Ureter (tissue), 1 donor: ENCODE measurements around the gene ZBTB44. TPM values are rescaled to one million over a fixed set of nuclear protein-coding genes. Genes with fewer than 3 reads are reported as not detected.
"Not testable (repeated sequence)": the region's sequence is repeated elsewhere in the genome, so short reads cannot be mapped to it uniquely, and the experiment has no call there.

Experiments
- DNase-seq: peaks from one replicate; pipeline ENCODE4 v3.0.0-alpha.2; 2020; ENCODE audit warnings: low spot score
- total RNA-seq: library from RNA; stranded (reverse); gene quantifications from one replicate; pipeline ENCODE4 v1.2.4, GENCODE V29; 2023
- donor health status: DM: yes; HTN: yes; CAD: no.

The ZBTB44 gene
- total RNA-seq, 1 donor from 2014 or later = 62.3 TPM

- no peak for DNase-seq
These were observed 2.7 kb downstream of the ZBTB44 start for GRCh38 chr11:130312046-130312445.

DNA sequence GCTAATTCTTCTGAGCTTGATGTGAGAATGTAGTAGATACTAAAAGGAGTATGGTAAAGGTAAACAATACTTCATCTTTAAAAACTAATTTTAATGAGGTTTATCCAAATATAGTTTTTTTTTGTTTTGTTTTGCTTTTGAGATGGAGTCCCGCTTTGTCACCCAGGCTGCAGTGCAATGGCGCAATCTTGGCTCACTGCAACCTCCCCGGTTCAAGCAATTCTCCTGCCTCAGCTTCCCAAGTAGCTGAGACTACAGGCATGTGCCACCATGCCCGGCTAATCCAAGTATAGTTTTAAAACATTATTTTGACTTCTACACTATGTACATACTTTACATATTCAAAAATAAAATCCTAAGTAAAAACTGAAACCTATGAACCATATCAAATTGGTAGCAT is 4.1 kb downstream of the ZBTB44 start:
- no peak for DNase-seq

- no peak for DNase-seq
These were observed 5.8 kb downstream of the ZBTB44 start for GRCh38 chr11:130308886-130309285.

DNA sequence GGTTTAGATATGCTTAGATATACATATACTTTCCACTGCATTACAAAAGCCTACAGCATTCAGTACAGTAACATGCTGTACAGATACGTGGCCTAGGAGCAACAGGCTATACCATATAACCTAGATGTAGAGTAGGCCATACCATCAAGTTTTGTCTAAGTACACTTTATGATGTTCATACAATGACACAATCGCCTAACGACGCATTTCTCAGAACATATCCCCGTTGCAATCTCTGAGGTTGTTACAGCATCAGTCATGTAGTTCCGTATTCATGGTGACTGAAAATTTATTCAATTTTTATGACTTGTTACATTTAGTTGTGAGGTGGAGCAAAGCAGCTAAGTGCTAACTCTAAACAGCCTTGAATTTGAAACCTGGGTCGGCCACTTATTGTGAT is 6.7 kb downstream of the ZBTB44 start:
- no peak for DNase-seq

DNA sequence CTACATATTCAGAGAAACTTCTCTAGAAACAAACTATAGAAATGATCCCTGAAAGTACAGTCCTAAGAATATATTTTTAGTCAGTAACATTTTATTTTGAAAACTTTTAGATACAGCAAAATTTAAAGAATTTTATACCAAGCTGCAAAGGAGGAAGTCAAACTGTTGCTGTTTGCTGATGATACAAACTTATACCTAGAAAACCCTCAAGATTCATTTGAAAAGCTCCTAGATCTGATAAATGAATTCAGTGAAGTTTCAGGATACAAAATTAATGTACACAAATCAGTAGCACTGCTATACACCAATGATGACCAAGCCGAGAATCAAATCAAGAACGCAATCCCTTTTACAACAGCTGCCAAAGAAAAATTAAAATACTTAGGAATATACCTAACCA is 10.1 kb downstream of the ZBTB44 start:
- DNase-seq = no peak

GRCh38 chr11:130301002-130301401 is 13.7 kb downstream of the ZBTB44 start:
- DNase-seq = no peak

GRCh38 chr11:130300567-130300966 is 14.2 kb downstream of the ZBTB44 start:
- DNase-seq = no peak

- no peak for DNase-seq
These were observed 14.7 kb downstream of the ZBTB44 start for GRCh38 chr11:130299978-130300377.

DNA sequence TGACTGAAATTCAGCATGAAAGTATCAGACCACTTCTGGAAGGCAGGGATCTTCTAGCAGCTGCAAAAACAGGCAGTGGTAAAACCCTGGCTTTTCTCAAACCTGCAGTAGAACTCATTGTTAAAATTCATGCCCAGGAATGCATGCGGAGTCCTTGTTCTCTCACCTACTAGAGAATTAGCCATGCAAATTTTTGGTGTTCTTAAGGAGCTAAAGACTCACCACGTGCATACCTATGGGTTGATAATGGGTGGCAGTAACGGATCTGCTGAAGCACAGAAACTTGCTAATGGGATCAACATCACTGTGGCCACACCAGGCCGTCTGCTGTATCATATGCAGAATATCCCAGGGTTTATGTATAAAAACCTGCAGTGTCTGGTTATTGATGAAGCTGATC is 19.1 kb downstream of the ZBTB44 start:
- no peak for DNase-seq

GRCh38 chr11:130282111-130282510 is 32.6 kb downstream of the ZBTB44 start:
- no peak for DNase-seq

GRCh38 chr11:130281341-130281740 is 33.4 kb downstream of the ZBTB44 start:
- DNase-seq = not testable (repeated sequence)

DNA sequence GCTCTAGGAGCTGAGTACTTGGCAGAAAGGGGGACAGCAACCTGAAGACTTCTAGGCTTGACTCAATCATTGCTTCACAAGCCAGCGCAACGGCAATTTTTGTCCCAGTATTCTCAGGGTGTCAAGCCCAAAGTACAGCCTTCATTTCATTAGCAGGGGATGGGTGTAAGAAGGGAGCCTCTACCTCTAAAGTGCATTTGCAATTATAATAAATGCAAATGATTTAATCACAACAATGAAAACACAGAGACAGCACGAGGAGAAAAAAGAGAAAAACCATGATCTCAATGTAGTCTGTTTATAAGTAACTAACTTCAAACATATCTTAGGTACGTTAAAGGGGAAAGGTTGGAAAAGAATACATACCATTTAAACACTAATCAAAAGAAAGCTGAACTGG is 34.7 kb downstream of the ZBTB44 start:
- no peak for DNase-seq

DNA sequence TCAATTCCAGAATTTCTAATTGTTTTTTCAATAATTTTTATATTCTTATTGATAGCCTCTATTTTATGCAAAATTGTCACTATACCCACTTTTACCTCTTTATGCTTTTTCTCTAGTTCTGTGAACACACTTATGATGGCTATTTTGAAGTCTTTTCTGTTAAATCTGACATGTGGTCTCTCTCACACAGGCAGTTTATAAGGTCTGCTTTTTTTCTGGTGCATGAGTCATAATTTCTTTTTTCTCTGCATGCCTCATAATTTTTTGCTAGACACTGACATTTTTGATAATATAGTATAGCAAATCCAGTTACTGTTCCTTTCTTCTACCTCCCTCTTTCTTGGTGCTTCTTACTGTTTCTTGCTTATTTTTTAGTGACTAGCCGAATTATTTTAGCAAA is 36.0 kb downstream of the ZBTB44 start:
- DNase-seq = no peak

GRCh38 chr11:130278151-130278550 is 36.6 kb downstream of the ZBTB44 start:
- no peak for DNase-seq

DNA sequence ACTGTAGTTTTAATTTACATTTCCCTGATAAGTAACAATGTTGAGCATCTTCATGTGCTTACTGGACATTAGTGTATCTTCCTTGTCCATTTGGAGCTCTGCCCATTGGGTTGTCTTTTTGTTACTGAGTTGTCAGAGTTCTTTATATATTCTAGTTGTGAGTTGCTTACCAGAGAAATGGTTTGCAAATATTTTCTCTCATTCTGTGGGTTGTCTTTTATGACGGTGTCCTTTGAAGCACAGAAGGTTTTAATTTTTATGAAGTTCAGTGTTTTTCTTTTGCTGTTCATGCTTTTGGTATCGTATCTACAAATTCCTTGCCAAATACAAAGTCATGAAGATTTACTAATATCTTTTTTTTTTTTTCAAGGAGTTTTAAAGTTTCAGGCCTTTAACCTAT is 42.4 kb downstream of the ZBTB44 start:
- no peak for DNase-seq

DNA sequence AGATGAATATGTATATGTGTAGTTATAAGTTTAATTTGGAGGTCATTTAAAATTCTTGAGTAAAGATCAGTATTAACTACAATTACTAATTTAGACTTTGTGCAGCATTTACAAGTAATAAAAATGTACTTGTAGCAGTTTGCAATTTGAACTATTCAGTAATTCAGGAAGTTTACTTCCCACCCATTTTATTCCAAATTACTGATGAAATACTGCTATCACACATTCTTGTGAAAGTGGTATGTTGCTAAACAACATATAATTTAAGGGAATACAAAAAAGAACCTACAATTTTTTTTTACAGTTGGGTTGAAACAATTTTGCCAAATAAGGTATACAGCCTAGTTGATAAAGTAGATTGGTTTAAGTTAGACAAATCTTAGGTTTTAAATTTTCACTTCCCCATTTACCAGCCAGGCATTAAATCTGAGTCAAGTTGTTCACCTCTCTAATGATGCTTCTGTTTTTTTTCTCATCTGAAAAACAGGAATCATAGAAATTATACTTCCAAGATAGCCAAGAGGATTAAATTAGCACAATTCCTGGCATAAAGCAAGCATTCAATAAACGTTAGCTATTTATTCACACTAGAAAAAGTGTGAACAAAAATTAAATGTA is 45.3 kb downstream of the ZBTB44 start:
- no peak for DNase-seq

DNA sequence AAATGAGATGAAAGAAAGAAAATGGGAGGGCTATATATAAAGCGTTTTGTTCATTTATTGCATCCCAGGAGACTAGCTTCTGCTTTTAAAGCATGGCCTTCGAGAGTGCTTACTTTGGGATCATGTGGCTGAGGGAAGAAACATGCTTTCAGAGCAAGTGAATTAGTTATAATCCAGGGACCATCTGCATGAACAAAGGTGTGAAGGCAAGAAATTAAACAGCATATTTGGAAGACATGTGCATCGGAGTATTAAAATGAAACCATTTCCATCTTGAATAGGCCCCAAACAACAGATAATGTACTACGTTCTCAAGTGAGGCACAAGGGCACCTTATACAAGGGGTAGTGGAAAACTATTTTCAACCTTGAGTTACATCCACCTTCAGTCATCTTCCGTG is 51.4 kb downstream of the ZBTB44 start:
- no peak for DNase-seq

GRCh38 chr11:130262424-130262823 is 52.3 kb downstream of the ZBTB44 start:
- no peak for DNase-seq

- DNase-seq = no peak
These were observed 53.1 kb downstream of the ZBTB44 start for GRCh38 chr11:130261571-130261970.

GRCh38 chr11:130260742-130261141 is 54.0 kb downstream of the ZBTB44 start:
- DNase-seq = no peak

DNA sequence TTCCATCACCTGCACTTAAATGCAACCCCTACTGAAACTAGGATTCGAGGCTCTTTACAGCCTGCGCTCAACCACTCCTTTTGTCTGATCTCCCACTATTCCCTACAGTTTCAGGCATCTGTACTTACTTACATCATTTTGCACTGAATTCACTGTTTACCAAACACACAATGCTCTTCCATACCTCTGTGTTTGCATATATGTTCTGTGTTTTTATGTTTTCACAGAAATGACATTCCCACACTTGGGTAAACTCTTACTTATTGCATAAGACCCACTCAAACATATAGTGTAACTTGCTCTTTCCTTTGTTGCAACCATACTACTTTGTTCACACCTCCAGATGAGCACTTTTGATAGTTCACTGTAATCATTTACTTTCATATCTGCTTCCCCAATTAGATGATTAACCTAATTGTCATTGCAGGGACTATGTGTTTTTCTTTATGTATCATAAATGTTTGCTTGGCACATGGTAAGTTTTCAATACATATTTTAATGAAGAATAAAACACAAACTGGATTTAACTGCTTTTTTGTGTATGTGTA is 54.6 kb downstream of the ZBTB44 start:
- DNase-seq = no peak

- DNase-seq = not testable (repeated sequence)
These were observed 63.0 kb downstream of the ZBTB44 start for GRCh38 chr11:130251763-130252162.

DNA sequence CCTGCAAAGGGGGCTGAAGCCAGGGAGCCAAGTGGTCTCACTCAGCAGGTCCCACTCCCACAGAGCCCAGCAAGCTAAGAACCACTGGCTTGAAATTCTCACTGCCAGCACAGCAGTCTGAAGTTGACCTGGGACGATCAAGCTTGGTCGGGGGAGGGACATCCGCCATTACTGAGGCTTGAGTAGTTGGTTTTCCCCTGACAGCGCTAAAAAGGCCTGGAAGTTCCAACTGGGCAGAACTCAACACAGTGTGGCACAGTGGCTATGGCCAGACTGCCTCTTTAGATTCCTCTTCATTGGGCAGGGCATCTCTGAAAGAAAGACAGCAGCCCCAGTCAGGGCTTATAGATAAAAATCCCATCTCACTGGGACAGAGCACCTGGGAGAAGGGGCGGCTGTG is 64.8 kb downstream of the ZBTB44 start:
- not testable (repeated sequence) for DNase-seq

GRCh38 chr11:130249371-130249770 is 65.3 kb downstream of the ZBTB44 start:
- no peak for DNase-seq
